Hepatocyte (in vitro differentiated cells): ENCODE measurements around the gene IRF7.

Experiments
- EZH2 ChIP-seq: fragments of 200-600 bp; sonication (generic); IDR thresholded peaks from 2 replicates; pipeline ENCODE4 v1.6.1; 2016; ENCODE audit warnings: antibody characterized with exemption, mild to moderate bottlenecking, borderline replicate concordance
- TF ChIP-seq, protein P1 (sequence below): fragments of 200-600 bp; sonication (generic); IDR thresholded peaks from 2 replicates; pipeline ENCODE4 v1.5.1; 2016; ENCODE audit warnings: antibody characterized with exemption, mild to moderate bottlenecking; ENCODE audit not compliant: poor library complexity

DNA sequence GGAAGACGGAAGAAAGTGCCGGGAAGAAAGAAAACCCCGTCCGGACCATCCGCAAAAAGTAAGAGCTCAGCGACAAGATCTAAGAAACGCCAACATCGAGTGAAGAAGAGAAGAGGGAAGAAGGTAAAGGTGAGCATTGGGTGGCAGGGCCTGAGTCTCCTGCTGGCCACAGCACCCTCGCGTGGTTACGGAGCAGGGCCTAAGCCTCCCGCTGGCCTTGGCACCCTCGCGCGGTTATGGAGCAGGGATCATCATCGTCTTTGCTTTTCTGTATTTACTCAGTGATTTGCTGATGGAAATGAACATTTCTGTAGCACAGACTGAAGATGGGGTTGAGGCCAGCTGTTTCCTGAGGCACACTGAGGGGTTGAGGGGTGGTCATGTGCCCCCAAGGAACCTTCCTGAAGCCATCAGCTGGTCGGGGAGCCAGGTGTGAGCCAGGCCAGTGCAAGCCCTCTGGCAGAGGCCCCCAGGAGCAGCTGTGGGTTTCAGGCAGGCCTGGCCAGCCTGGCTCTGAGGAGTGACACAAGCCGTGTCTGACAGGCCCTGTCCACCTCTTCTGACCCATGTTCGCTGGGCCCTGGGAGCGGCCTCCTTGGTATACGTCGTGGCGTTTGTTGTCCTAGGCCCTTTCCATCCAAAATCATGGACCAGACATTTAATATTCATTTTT, 14.0 kb downstream of the IRF7 start:
- TF ChIP-seq, protein P1, sequence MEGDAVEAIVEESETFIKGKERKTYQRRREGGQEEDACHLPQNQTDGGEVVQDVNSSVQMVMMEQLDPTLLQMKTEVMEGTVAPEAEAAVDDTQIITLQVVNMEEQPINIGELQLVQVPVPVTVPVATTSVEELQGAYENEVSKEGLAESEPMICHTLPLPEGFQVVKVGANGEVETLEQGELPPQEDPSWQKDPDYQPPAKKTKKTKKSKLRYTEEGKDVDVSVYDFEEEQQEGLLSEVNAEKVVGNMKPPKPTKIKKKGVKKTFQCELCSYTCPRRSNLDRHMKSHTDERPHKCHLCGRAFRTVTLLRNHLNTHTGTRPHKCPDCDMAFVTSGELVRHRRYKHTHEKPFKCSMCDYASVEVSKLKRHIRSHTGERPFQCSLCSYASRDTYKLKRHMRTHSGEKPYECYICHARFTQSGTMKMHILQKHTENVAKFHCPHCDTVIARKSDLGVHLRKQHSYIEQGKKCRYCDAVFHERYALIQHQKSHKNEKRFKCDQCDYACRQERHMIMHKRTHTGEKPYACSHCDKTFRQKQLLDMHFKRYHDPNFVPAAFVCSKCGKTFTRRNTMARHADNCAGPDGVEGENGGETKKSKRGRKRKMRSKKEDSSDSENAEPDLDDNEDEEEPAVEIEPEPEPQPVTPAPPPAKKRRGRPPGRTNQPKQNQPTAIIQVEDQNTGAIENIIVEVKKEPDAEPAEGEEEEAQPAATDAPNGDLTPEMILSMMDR = no peak
- TF ChIP-seq EZH2 = no peak
